Panc1 (cell line): Measurements from ENCODE around the gene ZNF775. TPM values are rescaled to one million over a fixed set of nuclear protein-coding genes. Genes with fewer than 3 reads are reported as not detected.

Experiments used
- ATAC-seq: fragments of 200-7000 bp; cut with Tn5 transposase; 2 replicates; pipeline ENCODE4 v1.9.1; 2020; ENCODE audit warnings: mild to moderate bottlenecking, moderate library complexity
- BruUV-seq: library from RNA; stranded (reverse); fragments of 400-500 nt; replicated peaks from 2 replicates; lab custom pipeline; 2021; lab: Mats Ljungman, UMichigan
- CTCF ChIA-PET: fragments of 300-600 bp; sonication (Branson Sonifier 250); formaldehyde crosslinking; loops from one replicate; lab custom pipeline; 2022; ENCODE audit warnings: antibody characterized with exemption; lab: Charles Lee
- POLR2A ChIA-PET: fragments of 300-600 bp; sonication (Branson Sonifier 250); formaldehyde crosslinking; loops from one replicate; lab custom pipeline; 2022; ENCODE audit warnings: antibody characterized with exemption; lab: Charles Lee
- DNase-seq: peaks from one replicate; pipeline ENCODE4 v3.0.0-alpha.2; 2010; ENCODE audit warnings: low read depth, low spot score
- H3K27ac ChIP-seq: 2 replicates; pipeline ENCODE4 v1.5.1; 2011; ENCODE audit warnings: mild to moderate bottlenecking, low read length, inconsistent platforms
- H3K27me3 ChIP-seq: fragments of 200-500 bp; sonication (Bioruptor generic); 2 replicates; pipeline ENCODE4 v1.6.0; 2014; ENCODE audit warnings: low read length, inconsistent platforms; ENCODE audit not compliant: control insufficient read depth, insufficient read depth
- H3K36me3 ChIP-seq: fragments of 200-500 bp; sonication (Bioruptor generic); 2 replicates; pipeline ENCODE4 v1.5.1; 2014; ENCODE audit warnings: inconsistent platforms, mild to moderate bottlenecking, low read length, moderate library complexity; ENCODE audit not compliant: control insufficient read depth, insufficient read depth
- H3K4me1 ChIP-seq: 2 replicates; pipeline ENCODE4 v1.5.1; 2011; ENCODE audit warnings: inconsistent platforms, mild to moderate bottlenecking, low read length, moderate library complexity; ENCODE audit not compliant: control insufficient read depth, insufficient read depth
- H3K4me3 ChIP-seq, 2 experiments: 2 replicates each; pipeline ENCODE4 v1.5.1; 2011 to 2012; ENCODE audit warnings: low read depth in 2 of 2, low read length in 2 of 2, mild to moderate bottlenecking in 2 of 2, inconsistent platforms in 1 of 2, moderate library complexity in 1 of 2
- H3K9me3 ChIP-seq: fragments of 200-500 bp; sonication (Bioruptor generic); 2 replicates; pipeline ENCODE4 v1.5.1; 2014; ENCODE audit warnings: low read depth, mild to moderate bottlenecking, inconsistent platforms, low read length, moderate library complexity; ENCODE audit not compliant: control insufficient read depth, insufficient read depth
- CTCF ChIP-seq: fragments of 450-650 bp; IDR thresholded peaks from 2 replicates; pipeline ENCODE4 v1.5.1; 2017; ENCODE audit warnings: mild to moderate bottlenecking
- POLR2AphosphoS5 ChIP-seq: IDR thresholded peaks from 2 replicates; pipeline ENCODE4 v1.6.1; 2012; ENCODE audit warnings: mild to moderate bottlenecking, low read depth, low read length, moderate library complexity
- REST ChIP-seq, 2 experiments: IDR thresholded peaks; 2 replicates each; pipeline ENCODE4 v1.6.1; 2011 to 2012; ENCODE audit warnings: low read depth in 2 of 2, control low read depth in 1 of 2, low read length in 1 of 2, mild to moderate bottlenecking in 1 of 2, moderate library complexity in 1 of 2; ENCODE audit not compliant: insufficient read depth in 1 of 2
- SIN3A ChIP-seq: IDR thresholded peaks from 2 replicates; pipeline ENCODE4 v1.6.1; 2012; ENCODE audit warnings: low read depth, mild to moderate bottlenecking, low read length, moderate library complexity, borderline replicate concordance; ENCODE audit not compliant: insufficient read depth
- TCF7L2 ChIP-seq: IDR thresholded peaks from 2 replicates; pipeline ENCODE4 v1.6.1; 2011; ENCODE audit warnings: mild to moderate bottlenecking, low read depth, low read length, inconsistent platforms
- in situ Hi-C: cut with HindIII; loops from 2 replicates; pipeline ENCODE4 v1.10.0; 2016; ENCODE audit warnings: low sequenced_read_pairs, low pct_unique_long_range_greater_than_20kb
- intact Hi-C: fragments of 100-400 bp; cut with micrococcal nuclease; formaldehyde crosslinking; loops from one replicate; pipeline ENCODE4 v1.10.0; 2022; ENCODE audit not compliant: unreplicated experiment
- total RNA-seq: library from RNA; stranded (reverse); gene quantifications from one replicate; pipeline ENCODE4 v1.2.1, GENCODE V29; 2021; ENCODE audit not compliant: unreplicated experiment

The ZNF775 gene
- total RNA-seq, 1 experiment from 2014 or later = 14.7 TPM

- DNase-seq (no peak), ATAC-seq (no peak)
- in situ Hi-C loops = no loop called here
- H3K36me3 ChIP-seq = no peaks in the 10 kb centered on the region
- no peak overlapping the region for H3K4me3 ChIP-seq
- POLR2A ChIA-PET = interaction anchor here (0.6 kb wide), 1 partner anchor 76 kb away, joined by 16 read pairs; no protein-coding TSS in a partner anchor
- BruUV-seq = no TSS peak
- no peaks in the 10 kb centered on the region for H3K9me3 ChIP-seq
- peaks cover 62% of the 10 kb centered on the region for H3K4me1 ChIP-seq
- CTCF ChIA-PET = no interaction called here
- TF ChIP-seq TCF7L2 (0 out of 2 replicates have a peak, but pooled peaks have one; percentile 22), CTCF (no peak), SIN3A (no peak), REST (IDR thresholded peaks at IDR 0.05; ENCODE audit: insufficient read depth in 1 of 2, low read depth in 2 of 2, low read length in 1 of 2) (no peak), POLR2AphosphoS5 (no peak)
- H3K27me3 ChIP-seq = no peaks in the 10 kb centered on the region
- peak overlapping the region; percentile 44; the same call in 1 of the 2 replicates for H3K27ac ChIP-seq
- intact Hi-C loops = no loop called here
Observed at GRCh38 chr7:150401861-150402631, 22.9 kb downstream of the ZNF775 start.

DNA sequence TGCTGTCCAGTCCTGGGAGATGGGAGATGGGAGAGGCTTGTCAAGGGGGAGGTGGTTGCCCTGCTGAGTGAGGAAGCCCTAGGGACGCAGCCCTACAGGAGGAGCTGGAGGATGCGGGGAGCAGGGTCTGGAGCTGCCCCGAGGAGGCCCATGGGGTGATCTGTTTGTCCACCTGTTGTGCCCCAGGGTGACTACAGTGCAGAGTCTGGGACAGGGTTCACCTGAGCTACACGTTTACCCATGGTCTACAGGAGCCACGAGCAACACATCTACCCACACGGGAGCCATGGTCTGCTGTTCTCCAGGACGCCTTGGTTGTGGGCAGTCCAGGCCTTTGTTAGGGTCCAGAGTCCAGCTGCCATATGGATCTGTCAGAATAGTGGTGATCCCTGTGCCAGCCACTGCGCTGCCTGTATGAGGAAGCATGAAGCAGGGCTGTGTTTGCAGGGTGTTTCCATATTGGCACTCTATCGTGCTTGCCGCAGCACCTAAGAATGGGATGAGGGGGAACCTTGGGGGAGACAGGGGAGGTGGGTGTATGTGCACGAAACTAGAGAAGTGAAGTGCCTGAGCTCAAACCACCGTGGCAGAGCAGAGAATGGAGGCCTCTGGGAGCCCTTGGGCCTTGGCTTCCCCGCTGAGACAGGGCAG lies 23.7 kb downstream of the ZNF775 start:
- ChIA-PET CTCF (no interaction called here), POLR2A (no interaction called here)
- peaks cover 63% of the 10 kb centered on the region for H3K4me1 ChIP-seq
- TF ChIP-seq TCF7L2 (no peak), POLR2AphosphoS5 (no peak), REST (IDR thresholded peaks at IDR 0.05; ENCODE audit: insufficient read depth in 1 of 2, low read depth in 2 of 2, low read length in 1 of 2) (no peak), CTCF (no peak), SIN3A (no peak)
- DNase-seq (no peak), ATAC-seq (no peak)
- H3K9me3 ChIP-seq = no peaks in the 10 kb centered on the region
- no peak overlapping the region for H3K27ac ChIP-seq
- no peak overlapping the region for H3K4me3 ChIP-seq
- in situ Hi-C loops (no loop called here), intact Hi-C loops (no loop called here)
- BruUV-seq = no TSS peak
- no peaks in the 10 kb centered on the region for H3K36me3 ChIP-seq
- H3K27me3 ChIP-seq = no peaks in the 10 kb centered on the region
